Measurements from ENCODE around the gene PRXL2C.

The PRXL2C gene

DNA sequence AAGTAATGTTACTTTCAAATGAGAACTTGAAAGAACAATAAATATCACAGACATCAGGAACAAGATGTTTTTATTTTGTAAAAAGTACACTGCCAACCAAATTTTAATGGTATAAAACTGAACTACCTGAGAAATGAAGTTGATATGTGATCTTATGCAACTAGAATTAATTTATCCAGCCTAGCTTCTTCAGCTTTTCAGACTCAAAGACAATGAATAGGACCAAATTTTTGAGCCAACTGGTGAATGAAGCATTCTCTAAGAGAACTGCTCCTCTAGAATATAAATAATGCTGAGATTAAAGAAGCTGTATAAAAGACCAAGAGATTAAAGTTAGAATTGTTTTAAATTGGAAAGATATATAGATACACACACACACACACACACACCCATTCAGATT, 45.4 kb downstream of the PRXL2C start:
- no peak for DNase-seq

DNA sequence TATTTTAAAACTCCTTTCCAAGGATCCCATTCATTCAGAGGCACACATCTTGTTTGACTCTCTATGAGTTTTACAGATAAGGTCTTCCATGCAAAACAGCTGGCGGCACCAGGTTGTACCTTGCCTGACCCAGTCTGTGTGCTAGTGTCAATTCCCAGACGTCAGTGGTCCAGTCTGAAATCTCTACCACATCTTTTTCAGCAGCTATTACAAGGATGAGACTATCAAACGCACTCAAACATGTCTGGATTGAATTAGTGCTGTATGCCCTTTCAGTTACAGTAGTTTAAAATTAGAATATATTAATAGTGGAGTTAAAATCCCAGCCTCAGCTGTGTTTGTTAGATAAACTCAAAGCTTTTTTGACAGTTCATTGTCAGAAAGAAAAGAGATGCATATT, 47.1 kb downstream of the PRXL2C start:
- no peak for DNase-seq

DNA sequence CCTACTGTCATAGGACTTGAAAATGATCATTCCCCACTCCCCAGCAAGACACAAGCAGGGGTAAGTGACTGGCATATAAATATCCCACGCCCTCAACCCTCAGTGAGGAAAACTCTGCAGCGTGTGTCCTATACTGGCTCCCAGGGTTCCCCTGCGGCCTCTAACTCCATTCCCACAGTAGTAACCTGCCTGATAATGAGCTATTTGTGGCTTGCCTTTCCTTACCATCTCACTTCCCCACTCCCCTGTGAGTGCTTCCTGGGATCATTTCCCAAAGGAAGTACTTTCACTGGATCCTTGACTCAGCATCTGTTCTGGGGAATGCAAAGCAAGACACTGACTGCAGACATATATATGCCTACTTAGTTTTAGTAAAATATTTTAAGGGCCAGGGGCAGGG, 49.8 kb downstream of the PRXL2C start:
- DNase-seq: no peak

DNA sequence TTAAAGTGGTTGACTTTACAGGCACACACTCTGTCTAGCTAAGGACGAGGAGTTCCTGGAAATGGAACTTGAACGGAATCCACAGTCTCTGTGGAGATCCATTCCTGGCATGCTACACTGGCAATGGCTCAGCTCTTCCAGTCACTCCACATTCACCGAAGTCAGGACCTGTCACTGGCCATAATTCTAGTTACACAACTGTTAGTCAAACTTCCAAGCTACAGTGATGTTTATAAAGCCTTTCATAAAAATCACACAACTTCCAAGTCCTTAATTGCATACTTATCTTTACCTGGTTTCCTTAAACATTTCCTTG, 51.2 kb downstream of the PRXL2C start:
- no peak for DNase-seq

DNA sequence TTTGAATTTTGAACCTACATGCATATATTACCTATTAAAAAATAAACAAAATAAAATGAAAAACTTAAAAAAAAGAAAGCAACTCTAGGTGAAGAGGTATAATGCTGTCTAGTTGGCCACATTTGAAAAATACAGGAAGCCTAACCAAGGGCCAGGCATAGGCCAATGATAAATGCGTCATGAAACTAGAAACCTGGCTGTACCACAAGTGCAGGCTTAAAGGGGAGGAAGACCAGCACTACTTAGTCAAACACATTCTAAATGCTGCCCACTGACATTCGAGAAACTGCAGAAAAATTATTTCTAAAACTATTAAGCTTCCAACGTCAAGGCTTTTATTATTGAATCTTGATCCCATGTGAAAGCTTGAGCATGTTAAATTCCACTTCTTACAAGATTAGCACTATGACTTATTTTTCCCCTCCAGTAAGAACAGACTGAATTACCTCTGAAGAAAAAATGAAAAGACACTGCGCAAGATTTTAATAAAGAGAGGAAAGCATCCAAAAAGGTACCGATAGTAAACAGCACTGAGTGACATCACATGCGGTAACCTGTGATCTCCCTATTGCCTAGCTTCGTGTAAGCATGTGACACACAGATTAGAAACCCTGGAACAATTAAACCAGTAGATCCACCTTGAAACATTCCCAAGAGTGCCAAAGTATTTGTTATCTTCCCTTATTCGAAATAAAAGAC, 51.7 kb downstream of the PRXL2C start:
- DNase-seq: no peak

DNA sequence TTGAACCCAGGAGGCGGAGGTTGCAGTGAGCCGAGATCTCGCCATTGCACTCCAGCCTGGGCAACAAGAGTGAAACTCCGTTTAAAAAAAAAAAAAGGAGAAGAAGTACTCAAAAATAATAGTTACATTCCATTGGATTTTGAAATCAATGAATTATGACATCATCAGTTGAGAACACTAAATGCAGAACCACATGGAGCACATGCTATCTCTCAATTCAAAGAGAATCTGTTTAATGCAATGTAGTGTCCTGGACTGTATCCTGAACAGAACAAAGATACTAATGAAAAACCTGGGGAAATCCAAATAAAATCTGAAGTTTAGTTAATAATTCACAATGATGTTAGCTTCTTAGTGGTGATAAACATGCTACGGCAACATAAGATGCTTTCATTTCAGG, 55.8 kb downstream of the PRXL2C start:
- DNase-seq: no peak

DNA sequence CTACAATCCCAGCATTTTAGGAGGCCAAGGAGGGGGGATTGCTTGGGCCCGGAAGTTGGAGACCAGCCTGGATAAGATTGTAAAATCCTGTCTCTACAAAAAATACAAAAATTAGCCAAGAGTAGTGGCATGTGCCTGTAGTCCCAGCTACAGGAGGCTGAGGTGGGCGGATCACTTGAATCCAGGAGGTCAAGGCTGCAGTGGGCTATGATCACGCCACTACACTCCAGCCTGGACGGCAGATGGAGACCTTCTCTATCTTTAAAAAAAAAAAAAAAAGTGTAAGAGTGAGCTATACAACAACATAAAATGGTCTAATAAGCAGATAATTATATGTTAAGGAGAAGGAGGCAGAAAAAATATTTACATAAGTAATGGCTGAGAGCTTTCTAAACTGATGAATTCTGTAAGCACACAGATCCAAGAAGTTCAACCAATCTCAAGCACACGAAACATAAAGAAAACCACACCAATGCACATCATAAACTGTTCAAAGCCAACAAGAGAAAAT, 58.5 kb downstream of the PRXL2C start:
- no peak for DNase-seq

Data from activated naive CD4-positive, alpha-beta T cell treated with Interleukin-2 at 50 U/mL for 16 hours (primary cell).